GM20000 (cell line): ENCODE data around the gene KIRREL2.

Experiments used
- DNase-seq: peaks from one replicate; pipeline ENCODE4 v3.0.0; 2012; ENCODE audit warnings: low spot score
- TF ChIP-seq, protein P1 (sequence below): IDR thresholded peaks from 2 replicates; pipeline ENCODE4 v1.5.1; 2012; ENCODE audit warnings: mild to moderate bottlenecking, control low read depth; ENCODE audit errors: extremely low read depth, missing control alignments

KIRREL2 gene

DNA sequence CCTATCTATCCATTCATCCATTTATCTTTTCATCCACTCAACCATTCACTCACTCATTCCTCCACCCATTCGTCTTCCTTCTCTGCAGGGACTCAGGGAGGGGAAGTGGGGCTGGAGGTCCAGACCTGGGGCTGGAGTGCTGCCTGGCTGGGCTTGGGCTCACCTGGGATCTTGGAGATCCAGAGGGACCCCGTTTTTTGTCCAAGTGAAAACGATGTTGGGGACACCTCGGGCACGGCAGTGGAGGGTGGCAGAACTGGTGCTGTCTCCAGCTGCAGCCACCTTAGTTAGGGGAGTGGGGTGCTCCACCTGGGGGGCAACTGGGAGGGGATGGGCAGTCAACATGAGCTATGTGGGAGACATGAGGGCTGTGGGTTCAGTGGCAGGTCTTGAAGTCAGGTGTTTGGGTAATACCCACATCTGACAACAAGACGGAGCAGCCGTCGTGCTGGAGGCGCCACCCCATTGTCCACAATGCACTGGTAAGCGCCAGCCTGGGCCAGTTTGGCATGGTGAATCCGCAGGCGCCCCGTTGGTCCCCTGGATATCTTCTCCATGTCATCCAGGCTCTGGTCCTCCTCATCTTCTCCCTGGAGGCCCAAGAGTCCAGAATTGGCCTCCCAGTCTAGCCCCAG lies 14.6 kb upstream of the KIRREL2 start:
- TF ChIP-seq, protein P1, sequence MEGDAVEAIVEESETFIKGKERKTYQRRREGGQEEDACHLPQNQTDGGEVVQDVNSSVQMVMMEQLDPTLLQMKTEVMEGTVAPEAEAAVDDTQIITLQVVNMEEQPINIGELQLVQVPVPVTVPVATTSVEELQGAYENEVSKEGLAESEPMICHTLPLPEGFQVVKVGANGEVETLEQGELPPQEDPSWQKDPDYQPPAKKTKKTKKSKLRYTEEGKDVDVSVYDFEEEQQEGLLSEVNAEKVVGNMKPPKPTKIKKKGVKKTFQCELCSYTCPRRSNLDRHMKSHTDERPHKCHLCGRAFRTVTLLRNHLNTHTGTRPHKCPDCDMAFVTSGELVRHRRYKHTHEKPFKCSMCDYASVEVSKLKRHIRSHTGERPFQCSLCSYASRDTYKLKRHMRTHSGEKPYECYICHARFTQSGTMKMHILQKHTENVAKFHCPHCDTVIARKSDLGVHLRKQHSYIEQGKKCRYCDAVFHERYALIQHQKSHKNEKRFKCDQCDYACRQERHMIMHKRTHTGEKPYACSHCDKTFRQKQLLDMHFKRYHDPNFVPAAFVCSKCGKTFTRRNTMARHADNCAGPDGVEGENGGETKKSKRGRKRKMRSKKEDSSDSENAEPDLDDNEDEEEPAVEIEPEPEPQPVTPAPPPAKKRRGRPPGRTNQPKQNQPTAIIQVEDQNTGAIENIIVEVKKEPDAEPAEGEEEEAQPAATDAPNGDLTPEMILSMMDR, result no peak
- no peak for DNase-seq

DNA sequence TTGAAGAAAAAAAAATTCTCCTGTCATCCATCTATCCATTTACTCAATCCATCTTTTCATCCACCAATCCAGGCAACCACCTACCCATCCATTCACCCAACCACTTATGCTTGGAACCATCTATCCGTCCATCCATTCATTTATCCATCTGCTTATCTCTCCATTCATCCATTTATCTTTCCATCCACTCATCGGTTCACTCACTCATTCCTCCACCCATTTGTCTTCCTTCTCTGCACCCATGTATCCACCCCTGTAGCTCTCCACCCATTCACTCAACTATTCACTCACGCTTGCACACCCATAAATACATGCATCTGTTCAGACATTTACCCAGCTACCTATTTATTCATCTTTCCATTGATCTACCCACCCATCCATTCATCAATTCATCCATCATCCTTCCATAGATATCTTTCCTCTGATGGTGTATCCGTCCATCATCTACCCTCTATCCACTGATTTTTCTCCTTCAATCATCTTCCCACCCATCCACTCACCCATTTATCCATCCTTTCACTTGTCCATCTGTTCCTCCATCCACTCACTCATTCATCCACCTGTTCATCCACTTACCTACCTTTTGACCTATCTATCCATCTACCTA lies 13.9 kb upstream of the KIRREL2 start:
- DNase-seq, result no peak
- TF ChIP-seq, protein P1, result no peak

- TF ChIP-seq, protein P1, result no peak
- no peak for DNase-seq
Observed at GRCh38 chr19:35843676-35844481, 12.8 kb upstream of the KIRREL2 start.

- no peak for DNase-seq
- TF ChIP-seq, protein P1, result no peak
Observed at GRCh38 chr19:35844482-35845214, 12.1 kb upstream of the KIRREL2 start.

DNA sequence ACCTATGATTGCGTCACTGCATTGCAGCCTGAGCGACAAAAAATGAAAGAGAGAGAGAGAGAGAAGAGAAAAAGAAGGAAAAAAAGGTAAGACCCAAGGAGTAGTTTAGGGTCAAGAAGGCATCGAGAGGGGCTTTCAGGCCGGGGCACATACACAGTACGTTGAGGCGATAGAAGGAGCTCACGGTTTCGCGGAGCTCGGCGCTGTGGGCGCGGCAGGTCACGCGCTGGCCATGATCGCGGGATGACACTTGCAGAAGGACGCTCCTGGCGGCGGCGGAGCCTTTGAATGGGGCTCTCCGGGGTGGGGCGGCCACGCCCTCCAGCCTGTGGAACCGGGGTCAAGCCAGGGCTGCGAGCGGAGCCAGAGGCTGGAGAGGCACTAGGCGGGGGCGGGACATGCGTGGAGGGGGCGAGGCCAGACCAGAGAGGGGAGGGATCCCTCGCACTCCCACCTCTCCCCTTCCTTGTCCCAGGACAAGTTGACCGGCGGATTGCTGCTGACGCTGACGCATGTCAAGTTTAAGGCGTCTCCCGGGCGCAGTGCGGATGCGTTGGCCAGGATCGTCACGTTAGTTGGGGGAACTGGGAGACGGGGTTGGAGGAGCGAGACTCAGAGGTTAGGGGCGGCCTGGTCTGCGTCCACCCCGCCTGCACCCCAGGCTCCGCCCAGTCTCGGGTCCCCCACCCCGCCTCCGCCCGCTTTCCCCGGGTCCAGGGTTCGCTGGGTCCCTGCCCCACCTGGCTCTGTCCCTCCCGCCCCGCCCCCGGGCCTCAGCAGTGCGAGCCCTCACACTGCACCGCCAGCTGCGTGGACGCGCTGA lies 11.3 kb upstream of the KIRREL2 start:
- no peak for DNase-seq
- TF ChIP-seq, protein P1, result no peak

DNA sequence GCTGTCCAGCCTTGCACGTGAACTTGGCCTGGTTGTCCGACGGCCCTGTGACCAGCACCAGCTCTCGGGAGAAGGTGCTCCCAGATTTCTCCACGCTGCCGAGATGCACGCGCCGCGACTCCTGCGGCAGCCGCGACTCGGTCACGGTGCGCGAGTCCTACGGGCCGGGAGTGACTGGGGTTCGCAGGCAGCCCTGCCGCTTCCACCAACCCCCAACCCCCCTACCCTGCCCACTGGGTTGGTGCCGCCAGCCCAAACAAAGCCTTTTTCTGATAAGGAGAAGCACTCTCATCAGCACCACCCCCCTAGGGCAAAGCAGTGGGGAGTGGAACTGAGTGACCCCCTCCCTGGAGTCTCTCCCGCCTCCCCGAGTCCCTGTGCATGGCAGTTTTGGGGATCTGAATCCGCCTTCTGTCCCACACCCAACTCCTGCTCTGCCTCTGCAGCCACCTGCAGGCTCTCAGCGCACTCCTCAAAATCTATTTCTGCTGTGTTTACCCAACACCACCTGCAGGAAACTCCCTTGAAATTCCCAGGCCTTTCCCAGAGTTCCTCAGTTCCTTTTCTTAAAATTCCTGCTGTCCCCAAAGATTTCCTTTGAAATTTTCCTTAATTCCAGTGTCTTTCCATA lies 10.6 kb upstream of the KIRREL2 start:
- no peak for DNase-seq
- TF ChIP-seq, protein P1, result no peak
